Esophagus (tissue), 2 donors: ENCODE measurements around the gene YJEFN3. TPM values are rescaled to one million over a fixed set of nuclear protein-coding genes. Genes with fewer than 3 reads are reported as not detected.

ENCODE experiments used
- H3K27ac ChIP-seq, 2 donors: one replicate each; pipeline ENCODE4 v1.5.1; 2013; ENCODE audit warnings: low read depth in 2 of 2, mild to moderate bottlenecking in 2 of 2, inconsistent platforms in 1 of 2, low read length in 1 of 2, moderate library complexity in 1 of 2
- H3K27me3 ChIP-seq, 2 donors: one replicate each; pipeline ENCODE4 v1.6.1; 2013; ENCODE audit warnings: low read length in 2 of 2, control low read depth in 1 of 2, mild to moderate bottlenecking in 1 of 2; ENCODE audit not compliant: insufficient read depth in 2 of 2, control insufficient read depth in 1 of 2
- H3K36me3 ChIP-seq, 2 donors: one replicate each; pipeline ENCODE4 v1.6.1; 2013; ENCODE audit warnings: low read length in 1 of 2; ENCODE audit not compliant: control insufficient read depth in 2 of 2, insufficient read depth in 2 of 2
- H3K4me1 ChIP-seq, 2 donors: one replicate each; pipeline ENCODE4 v1.6.1; 2013; ENCODE audit warnings: low read length in 1 of 2; ENCODE audit not compliant: control insufficient read depth in 2 of 2, insufficient read depth in 2 of 2
- H3K4me3 ChIP-seq, 2 donors: one replicate each; pipeline ENCODE4 v1.5.1; 2013; ENCODE audit warnings: low read length in 2 of 2, mild to moderate bottlenecking in 2 of 2, low read depth in 1 of 2, moderate library complexity in 1 of 2
- H3K9me3 ChIP-seq, 2 donors: one replicate each; pipeline ENCODE4 v1.6.1; 2013; ENCODE audit warnings: mild to moderate bottlenecking in 2 of 2, low read depth in 1 of 2, low read length in 1 of 2, moderate library complexity in 1 of 2; ENCODE audit not compliant: control insufficient read depth in 2 of 2, insufficient read depth in 1 of 2
- WGBS, 2 donors: extraction: QIAGEN DNeasy Blood & Tissue Kit; methylation state at CpG; one replicate each; pipeline ENCODE4 v1.1.7; 2013; 5-methylcytosine and 5-hydroxymethylcytosine counted together
- polyA plus RNA-seq, 2 donors: library from polyadenylated mRNA; stranded (reverse); fragments of 200-250 nt; gene quantifications; one replicate each; pipeline ENCODE4 v1.2.3, GENCODE V29; 2013
- donor health status: healthy with polysubstance abuse.
- donor health status: Bipolar disorder and iron deficiency.

Gene YJEFN3
- polyA plus RNA-seq, 2 donors = 1.6 to 7.3 TPM

- Histone ChIP-seq H3K27me3 (no peaks in the 10 kb centered on the region), H3K27ac (no peak overlapping the region), H3K36me3 (no peaks in the 10 kb centered on the region), H3K4me1 (peaks cover 2 to 3% of the 10 kb centered on the region in 2 donors), H3K4me3 (no peak overlapping the region), H3K9me3 (no peaks in the 10 kb centered on the region)
- WGBS, 2 donors = 82 to 87% methylated on average over 25 of the region's 25 CpGs
These were observed 51.0 kb downstream of the YJEFN3 start for GRCh38 chr19:19579533-19580361.

DNA sequence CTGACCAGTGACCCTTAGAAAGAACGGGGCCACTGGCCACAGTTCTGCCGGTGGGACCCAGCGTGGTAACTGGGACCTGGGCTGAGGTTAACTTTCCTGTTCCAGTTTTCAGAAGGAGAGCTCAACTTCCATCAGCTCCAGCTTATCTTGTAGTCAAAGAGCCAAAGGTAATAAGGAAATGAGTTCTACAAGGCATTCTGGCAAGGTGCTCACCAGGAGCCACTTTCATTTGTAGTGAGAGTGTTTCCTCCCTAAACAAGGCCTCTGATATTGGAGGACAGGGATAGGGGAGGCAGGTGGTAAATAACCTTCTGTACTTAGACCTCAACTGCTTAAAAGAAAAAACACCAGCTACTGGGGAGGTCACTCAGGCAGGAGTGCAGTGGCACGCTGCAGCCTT is 51.7 kb downstream of the YJEFN3 start:
- H3K27me3 ChIP-seq = no peaks in the 10 kb centered on the region
- no peak overlapping the region for H3K4me3 ChIP-seq
- no peaks in the 10 kb centered on the region for H3K36me3 ChIP-seq
- no peak overlapping the region for H3K27ac ChIP-seq
- 84 to 91% methylated on average over 4 of the region's 4 CpGs for WGBS, 2 donors
- no peaks in the 10 kb centered on the region for H3K9me3 ChIP-seq
- peaks cover 2 to 3% of the 10 kb centered on the region in 2 donors for H3K4me1 ChIP-seq

DNA sequence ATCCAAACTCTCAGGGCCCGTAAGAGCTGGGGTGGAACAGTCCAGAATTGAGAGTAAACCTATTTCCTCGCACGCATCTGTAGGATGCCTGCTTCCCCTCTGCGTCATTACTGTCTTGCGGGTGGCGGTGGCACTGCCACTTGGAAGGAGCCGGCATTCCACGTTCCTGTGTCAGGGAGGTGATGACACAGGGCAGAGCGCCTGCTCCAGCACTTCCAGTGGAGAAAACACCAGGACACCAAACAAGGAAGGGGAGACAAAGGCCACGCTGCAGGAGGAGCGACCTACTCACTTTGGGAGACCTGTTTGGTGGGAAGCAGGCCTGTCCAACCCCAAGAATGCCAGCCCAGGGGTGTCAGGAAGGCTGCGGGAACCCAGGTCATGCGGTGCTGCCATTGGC is 52.7 kb downstream of the YJEFN3 start:
- H3K4me3 ChIP-seq = no peak overlapping the region
- WGBS, 2 donors = 94% methylated on average over 13 of the region's 13 CpGs
- no peaks in the 10 kb centered on the region for H3K27me3 ChIP-seq

GRCh38 chr19:19582471-19582870 is 53.8 kb downstream of the YJEFN3 start:
- Histone ChIP-seq H3K27ac (no peak overlapping the region), H3K4me3 (no peak overlapping the region), H3K4me1 (peaks cover 2 to 3% of the 10 kb centered on the region in 2 donors), H3K9me3 (no peaks in the 10 kb centered on the region), H3K27me3 (no peaks in the 10 kb centered on the region), H3K36me3 (no peaks in the 10 kb centered on the region)
- 87 to 96% methylated on average over 6 of the region's 6 CpGs for WGBS, 2 donors

More for the DNA sequence above, 52.7 kb downstream of the YJEFN3 start:
- H3K9me3 ChIP-seq = no peaks in the 10 kb centered on the region
- peaks cover 2 to 3% of the 10 kb centered on the region in 2 donors for H3K4me1 ChIP-seq
- H3K36me3 ChIP-seq = no peaks in the 10 kb centered on the region
- no peak overlapping the region for H3K27ac ChIP-seq

DNA sequence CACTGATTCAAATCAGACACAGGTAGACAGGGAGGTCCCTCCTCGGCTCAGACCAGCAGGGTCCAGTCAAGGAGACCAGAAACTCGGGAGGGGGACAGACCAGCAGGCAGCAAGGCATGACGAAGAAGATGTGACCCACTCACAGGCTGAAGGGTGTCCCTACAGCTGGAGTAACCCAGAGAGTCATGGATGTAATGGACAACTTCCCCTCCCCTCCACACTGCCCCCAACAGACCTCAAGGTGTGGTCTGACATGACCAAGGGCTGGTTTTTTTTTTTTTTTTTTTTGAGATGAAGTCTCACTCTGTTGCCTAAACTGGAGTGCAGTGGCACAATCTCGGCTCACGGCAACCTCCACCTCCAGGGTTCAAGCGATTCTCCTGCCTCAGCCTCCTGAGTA is 55.6 kb downstream of the YJEFN3 start:
- WGBS, 2 donors = 91 to 93% methylated on average over 6 of the region's 6 CpGs
- no peaks in the 10 kb centered on the region for H3K9me3 ChIP-seq
- no peak overlapping the region for H3K27ac ChIP-seq
- no peaks in the 10 kb centered on the region for H3K27me3 ChIP-seq
- no peaks in the 10 kb centered on the region for H3K36me3 ChIP-seq
- no peak overlapping the region for H3K4me3 ChIP-seq
- H3K4me1 ChIP-seq = peaks cover 2 to 3% of the 10 kb centered on the region in 2 donors

Other genes with a start within 250 kb of the YJEFN3 start
- 10 to 100 TPM; 27.8 to 42.6 TPM for gene SUGP1, start 208.4 kb upstream of the YJEFN3 start, polyA plus RNA-seq
- 10 to 100 TPM; 19.6 to 35.6 TPM for gene MAU2, start 208.1 kb upstream of the YJEFN3 start, polyA plus RNA-seq
- 10 to 100 TPM; 13.9 to 21.0 TPM for gene GATAD2A, start 123.2 kb upstream of the YJEFN3 start, polyA plus RNA-seq
- 1 to 10 TPM; 1.0 to 1.2 TPM for gene TSSK6, start 13.4 kb upstream of the YJEFN3 start, polyA plus RNA-seq
- gene NDUFA13, start 12.7 kb upstream of the YJEFN3 start, polyA plus RNA-seq = 100 to 1,000 TPM; 273 to 353 TPM
- under 1 TPM; 0.01 to 0.02 TPM for gene CILP2, start 9.4 kb downstream of the YJEFN3 start, polyA plus RNA-seq
- 1 to 10 TPM; 1.4 to 3.9 TPM for gene PBX4, start 89.8 kb downstream of the YJEFN3 start, polyA plus RNA-seq
- 10 to 100 TPM in 1 of 2 donors, 1 to 10 TPM in 1; 8.3 to 10.3 TPM for gene LPAR2, start 99.3 kb downstream of the YJEFN3 start, polyA plus RNA-seq
- gene GMIP, start 114.7 kb downstream of the YJEFN3 start, polyA plus RNA-seq = 10 to 100 TPM in 1 of 2 donors, 1 to 10 TPM in 1; 6.3 to 10.5 TPM
- 10 to 100 TPM; 29.2 to 39.8 TPM for gene ATP13A1, start 134.8 kb downstream of the YJEFN3 start, polyA plus RNA-seq
- 10 to 100 TPM; 10.4 to 12.2 TPM for gene ZNF101, start 139.9 kb downstream of the YJEFN3 start, polyA plus RNA-seq
- 1 to 10 TPM; 2.2 to 2.3 TPM for gene ZNF14, start 204.2 kb downstream of the YJEFN3 start, polyA plus RNA-seq